ENCODE measurements around the gene CBFA2T3.

CBFA2T3 gene

DNA sequence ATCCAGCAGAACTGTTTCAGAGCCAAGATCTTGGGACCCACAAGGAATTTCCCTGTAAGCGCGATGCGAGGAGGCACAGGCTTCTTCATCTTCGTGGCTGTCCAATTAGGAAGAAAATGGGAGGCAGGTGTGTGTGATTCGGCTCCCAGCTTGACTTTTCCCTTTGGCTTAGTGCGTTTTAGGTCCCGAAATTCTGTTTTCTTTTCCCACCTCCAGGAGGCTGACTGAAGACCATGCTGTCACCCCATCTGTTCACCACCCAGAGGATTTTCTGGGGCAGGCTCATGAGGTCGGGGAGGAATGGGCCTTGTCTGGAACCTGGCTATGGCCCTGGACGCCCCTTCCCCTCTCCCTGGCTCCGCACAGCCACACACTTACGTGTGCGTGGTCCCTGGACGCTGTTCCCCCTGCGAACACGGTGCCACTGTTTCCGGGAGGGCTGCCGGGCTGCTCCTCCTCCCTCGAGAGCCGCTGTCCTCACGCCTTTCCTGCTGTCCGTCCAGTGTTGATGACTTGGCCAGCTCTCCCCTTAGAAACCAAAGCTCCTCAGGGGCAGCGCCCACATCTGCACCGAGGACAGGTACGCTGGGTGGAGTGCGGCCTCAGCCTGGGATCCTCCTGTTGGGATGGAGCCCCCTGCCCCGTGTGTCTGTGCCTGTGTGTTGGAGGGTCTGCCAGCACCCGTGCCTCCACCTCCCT is 107.9 kb downstream of the CBFA2T3 start:
- no peak for TF ChIP-seq TAF1 (IDR thresholded peaks at IDR 0.05; ENCODE audit: borderline replicate concordance, insufficient read depth, low read length)
- TF ChIP-seq, protein P1, sequence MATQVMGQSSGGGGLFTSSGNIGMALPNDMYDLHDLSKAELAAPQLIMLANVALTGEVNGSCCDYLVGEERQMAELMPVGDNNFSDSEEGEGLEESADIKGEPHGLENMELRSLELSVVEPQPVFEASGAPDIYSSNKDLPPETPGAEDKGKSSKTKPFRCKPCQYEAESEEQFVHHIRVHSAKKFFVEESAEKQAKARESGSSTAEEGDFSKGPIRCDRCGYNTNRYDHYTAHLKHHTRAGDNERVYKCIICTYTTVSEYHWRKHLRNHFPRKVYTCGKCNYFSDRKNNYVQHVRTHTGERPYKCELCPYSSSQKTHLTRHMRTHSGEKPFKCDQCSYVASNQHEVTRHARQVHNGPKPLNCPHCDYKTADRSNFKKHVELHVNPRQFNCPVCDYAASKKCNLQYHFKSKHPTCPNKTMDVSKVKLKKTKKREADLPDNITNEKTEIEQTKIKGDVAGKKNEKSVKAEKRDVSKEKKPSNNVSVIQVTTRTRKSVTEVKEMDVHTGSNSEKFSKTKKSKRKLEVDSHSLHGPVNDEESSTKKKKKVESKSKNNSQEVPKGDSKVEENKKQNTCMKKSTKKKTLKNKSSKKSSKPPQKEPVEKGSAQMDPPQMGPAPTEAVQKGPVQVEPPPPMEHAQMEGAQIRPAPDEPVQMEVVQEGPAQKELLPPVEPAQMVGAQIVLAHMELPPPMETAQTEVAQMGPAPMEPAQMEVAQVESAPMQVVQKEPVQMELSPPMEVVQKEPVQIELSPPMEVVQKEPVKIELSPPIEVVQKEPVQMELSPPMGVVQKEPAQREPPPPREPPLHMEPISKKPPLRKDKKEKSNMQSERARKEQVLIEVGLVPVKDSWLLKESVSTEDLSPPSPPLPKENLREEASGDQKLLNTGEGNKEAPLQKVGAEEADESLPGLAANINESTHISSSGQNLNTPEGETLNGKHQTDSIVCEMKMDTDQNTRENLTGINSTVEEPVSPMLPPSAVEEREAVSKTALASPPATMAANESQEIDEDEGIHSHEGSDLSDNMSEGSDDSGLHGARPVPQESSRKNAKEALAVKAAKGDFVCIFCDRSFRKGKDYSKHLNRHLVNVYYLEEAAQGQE (IDR thresholded peaks at IDR 0.05; ENCODE audit: insufficient read depth in 1 of 2, low read depth in 2 of 2, low read length in 2 of 2): no peak
- TF ChIP-seq SIN3A (IDR thresholded peaks at IDR 0.05; ENCODE audit: borderline replicate concordance, insufficient read depth, low read length): no peak
- TF ChIP-seq FOXP2 (optimal IDR thresholded peaks at IDR 0.05; ENCODE audit: borderline replicate concordance, extremely low read depth, extremely low read length, insufficient read depth): no peak
- no peak for TF ChIP-seq POLR2AphosphoS5 (IDR thresholded peaks at IDR 0.05; ENCODE audit: low read depth, low read length)

DNA sequence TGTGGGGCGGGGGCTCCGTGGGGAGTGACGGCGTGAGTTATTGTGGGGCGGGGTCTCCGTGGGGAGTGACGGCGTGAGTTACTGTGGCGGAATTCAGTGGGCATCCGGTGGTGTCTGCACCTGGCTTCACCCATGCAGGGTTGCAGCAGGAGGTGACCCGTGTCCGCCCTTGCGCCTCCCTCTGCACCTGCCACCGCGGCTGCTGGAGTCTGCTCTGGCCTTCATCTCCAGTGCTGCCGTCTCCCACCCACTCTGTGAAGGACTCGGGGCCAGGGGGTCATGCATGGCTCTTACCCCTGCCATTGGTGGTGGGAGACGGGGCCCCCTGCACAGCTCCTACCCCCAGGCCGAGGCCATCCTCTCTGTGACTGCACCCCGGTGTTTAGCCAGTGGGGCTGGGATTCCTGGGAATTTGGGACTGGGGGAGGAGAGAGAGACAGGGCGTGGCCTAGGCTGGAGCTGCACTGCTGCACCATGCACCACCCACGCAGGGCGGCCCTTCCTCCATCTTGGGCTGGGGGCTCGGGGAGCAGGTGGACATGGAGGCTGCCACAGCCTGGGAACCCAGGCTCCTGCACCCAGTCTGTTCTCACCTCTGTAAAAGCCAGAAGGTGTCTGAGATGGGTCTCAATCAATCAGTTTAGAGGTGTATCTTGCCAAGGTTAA is 109.3 kb downstream of the CBFA2T3 start:
- TF ChIP-seq TAF1 (IDR thresholded peaks at IDR 0.05; ENCODE audit: borderline replicate concordance, insufficient read depth, low read length) (no peak), POLR2AphosphoS5 (IDR thresholded peaks at IDR 0.05; ENCODE audit: low read depth, low read length) (no peak), FOXP2 (optimal IDR thresholded peaks at IDR 0.05; ENCODE audit: borderline replicate concordance, extremely low read depth, extremely low read length, insufficient read depth) (no peak), SIN3A (IDR thresholded peaks at IDR 0.05; ENCODE audit: borderline replicate concordance, insufficient read depth, low read length) (no peak)
- TF ChIP-seq, protein P1 (IDR thresholded peaks at IDR 0.05; ENCODE audit: insufficient read depth in 1 of 2, low read depth in 2 of 2, low read length in 2 of 2): no peak

DNA sequence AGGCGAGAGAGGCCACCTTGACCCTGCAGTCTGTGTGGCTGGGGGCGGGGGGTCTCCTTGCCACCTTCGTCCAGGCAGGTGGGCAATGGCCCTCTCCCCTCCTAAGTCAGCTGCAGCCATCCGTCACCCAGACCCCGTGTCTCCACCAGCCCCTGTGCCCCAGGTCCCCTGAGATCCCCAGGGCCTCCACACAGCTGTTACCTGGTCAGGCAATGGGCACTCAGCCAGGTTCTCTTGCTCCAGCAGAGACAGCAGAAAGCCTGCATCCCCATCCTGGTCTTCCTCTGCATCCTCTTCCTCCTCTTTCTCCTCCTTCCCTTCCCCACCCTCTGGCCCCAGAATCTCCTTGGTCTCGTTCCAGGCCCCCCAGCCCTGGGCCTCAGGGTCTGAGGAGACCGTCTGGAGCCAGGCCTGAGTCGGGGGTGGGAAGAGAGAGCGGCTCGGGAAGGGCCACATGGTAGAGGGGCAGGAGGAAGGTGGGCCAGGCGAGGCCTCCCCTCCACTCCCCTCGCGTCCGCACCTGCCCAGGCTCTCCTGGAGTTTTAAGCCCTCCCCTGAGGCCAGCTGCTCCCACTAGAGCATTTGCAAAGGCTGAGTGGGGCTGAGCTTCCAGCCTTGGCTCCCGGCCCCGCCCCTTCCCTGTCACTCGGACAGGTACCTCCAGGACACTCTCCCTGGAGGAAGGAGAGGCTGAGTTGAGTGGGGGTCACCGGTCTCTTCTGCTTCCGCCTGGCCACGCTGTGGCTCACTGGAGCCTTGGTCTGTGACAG is 110.7 kb downstream of the CBFA2T3 start, which contains the start of gene PABPN1L:
PABPN1L (minus strand) TSS at position 510 of the 770 bp plus-strand sequence; CDS start at position 456, 54 bp downstream.
- TF ChIP-seq TAF1 (IDR thresholded peaks at IDR 0.05; ENCODE audit: borderline replicate concordance, insufficient read depth, low read length) (no peak), POLR2AphosphoS5 (IDR thresholded peaks at IDR 0.05; ENCODE audit: low read depth, low read length) (no peak), FOXP2 (optimal IDR thresholded peaks at IDR 0.05; ENCODE audit: borderline replicate concordance, extremely low read depth, extremely low read length, insufficient read depth) (no peak), SIN3A (IDR thresholded peaks at IDR 0.05; ENCODE audit: borderline replicate concordance, insufficient read depth, low read length) (no peak)
- TF ChIP-seq, protein P1 (IDR thresholded peaks at IDR 0.05; ENCODE audit: insufficient read depth in 1 of 2, low read depth in 2 of 2, low read length in 2 of 2): no peak

DNA sequence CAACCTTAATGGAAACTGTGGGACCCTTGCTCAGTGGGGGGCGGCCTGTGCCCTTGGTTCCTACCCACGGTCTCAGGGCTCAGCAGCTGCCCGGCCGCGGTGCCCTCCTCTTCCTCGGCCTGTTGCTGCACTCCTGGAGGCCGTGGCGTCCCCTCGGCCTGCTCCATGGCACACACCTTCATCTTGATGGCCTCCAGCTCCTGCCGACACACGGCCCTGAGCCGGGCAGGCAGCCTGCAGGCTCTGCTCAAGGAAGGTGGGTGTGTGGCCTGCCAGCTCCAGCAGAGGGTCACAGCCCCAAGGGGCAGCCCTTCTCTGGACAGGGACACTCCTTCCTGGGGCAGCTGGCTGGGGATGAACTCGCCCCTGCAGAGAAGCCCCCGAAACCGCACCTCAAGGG is 111.3 kb downstream of the CBFA2T3 start:
- TF ChIP-seq FOXP2 (optimal IDR thresholded peaks at IDR 0.05; ENCODE audit: borderline replicate concordance, extremely low read depth, extremely low read length, insufficient read depth) (no peak), POLR2AphosphoS5 (IDR thresholded peaks at IDR 0.05; ENCODE audit: low read depth, low read length) (no peak), SIN3A (IDR thresholded peaks at IDR 0.05; ENCODE audit: borderline replicate concordance, insufficient read depth, low read length) (no peak), TAF1 (IDR thresholded peaks at IDR 0.05; ENCODE audit: borderline replicate concordance, insufficient read depth, low read length) (no peak)
- TF ChIP-seq, protein P1 (IDR thresholded peaks at IDR 0.05; ENCODE audit: insufficient read depth in 1 of 2, low read depth in 2 of 2, low read length in 2 of 2): no peak
